GM23338 (cell line): ENCODE results near the gene DNAAF9. TPM values are rescaled to one million over a fixed set of nuclear protein-coding genes. Genes with fewer than 3 reads are reported as not detected.

Experiments
- ATAC-seq: fragments of 200-7000 bp; cut with Tn5 transposase; 3 replicates; pipeline ENCODE4 v1.9.1; 2020
- DNase-seq: peaks from one replicate; pipeline ENCODE4 v3.0.0-alpha.2; 2015; ENCODE audit warnings: low spot score
- H2AFZ ChIP-seq: fragments of 200-600 bp; sonication (generic); 2 replicates; pipeline ENCODE4 v1.8.0; 2016; ENCODE audit warnings: antibody characterized with exemption, mild to moderate bottlenecking, moderate library complexity
- H3F3A ChIP-seq: fragments of 200-600 bp; sonication (generic); replicated peaks from 2 replicates; pipeline ENCODE4 v1.8.0; 2017; ENCODE audit warnings: antibody characterized with exemption, mixed run types, low read depth
- H3K27ac ChIP-seq: fragments of 200-600 bp; sonication (generic); 2 replicates; pipeline ENCODE4 v1.6.1; 2016; ENCODE audit warnings: low read depth
- H3K27me3 ChIP-seq: fragments of 200-600 bp; sonication (generic); 2 replicates; pipeline ENCODE4 v1.8.0; 2016; ENCODE audit warnings: mild to moderate bottlenecking, mixed run types, moderate library complexity; ENCODE audit not compliant: insufficient read depth
- H3K36me3 ChIP-seq: fragments of 200-600 bp; sonication (generic); 2 replicates; pipeline ENCODE4 v1.8.0; 2016; ENCODE audit warnings: mild to moderate bottlenecking; ENCODE audit not compliant: insufficient read depth
- H3K4me1 ChIP-seq: fragments of 200-600 bp; sonication (generic); 2 replicates; pipeline ENCODE4 v1.8.0; 2016; ENCODE audit warnings: mild to moderate bottlenecking, moderate library complexity; ENCODE audit not compliant: insufficient read depth
- H3K4me2 ChIP-seq: fragments of 200-600 bp; sonication (generic); 2 replicates; pipeline ENCODE4 v1.7.1; 2017; ENCODE audit warnings: mixed run types
- H3K4me3 ChIP-seq: fragments of 200-600 bp; sonication (generic); 2 replicates; pipeline ENCODE4 v1.6.1; 2016; ENCODE audit warnings: mixed run types
- H3K79me2 ChIP-seq: fragments of 200-600 bp; sonication (generic); replicated peaks from 2 replicates; pipeline ENCODE4 v1.8.0; 2017; ENCODE audit warnings: mild to moderate bottlenecking; ENCODE audit not compliant: insufficient read depth
- H3K9me2 ChIP-seq: fragments of 200-600 bp; sonication (generic); 2 replicates; pipeline ENCODE4 v1.8.0; 2017; ENCODE audit not compliant: insufficient read depth
- H4K20me1 ChIP-seq: fragments of 200-600 bp; sonication (generic); replicated peaks from 2 replicates; pipeline ENCODE4 v1.8.0; 2017; ENCODE audit warnings: mild to moderate bottlenecking; ENCODE audit not compliant: insufficient read depth
- H3K27ac Mint-ChIP-seq: 2 replicates; pipeline ENCODE4 v1.8.0; 2020; ENCODE audit warnings: inconsistent platforms, mild to moderate bottlenecking, moderate library complexity, mixed read lengths
- H3K27me3 Mint-ChIP-seq: 3 replicates; pipeline ENCODE4 v1.8.0; 2022; ENCODE audit warnings: low read depth, mild to moderate bottlenecking, moderate library complexity, mixed read lengths, inconsistent platforms; ENCODE audit not compliant: insufficient read depth, poor library complexity
- H3K36me3 Mint-ChIP-seq: 3 replicates; pipeline ENCODE4 v1.8.0; 2021; ENCODE audit warnings: low read depth, mild to moderate bottlenecking, inconsistent platforms, moderate library complexity, mixed read lengths
- H3K4me1 Mint-ChIP-seq: 3 replicates; pipeline ENCODE4 v1.8.0; 2020; ENCODE audit warnings: mild to moderate bottlenecking, inconsistent platforms, mixed read lengths
- H3K4me3 Mint-ChIP-seq: 3 replicates; pipeline ENCODE4 v1.8.0; 2021; ENCODE audit warnings: moderate library complexity, mild to moderate bottlenecking, inconsistent platforms, mixed read lengths
- H3K9me3 Mint-ChIP-seq: 3 replicates; pipeline ENCODE4 v1.8.0; 2020; ENCODE audit warnings: moderate library complexity, mild to moderate bottlenecking, inconsistent platforms, mixed read lengths
- CREB1 ChIP-seq: fragments of 250-450 bp; sonication (Bioruptor Pico); IDR thresholded peaks from 2 replicates; pipeline ENCODE4 v1.5.0; 2020; ENCODE audit warnings: low read depth, mild to moderate bottlenecking, moderate library complexity
- CTCF ChIP-seq, 2 experiments: fragments of 200-600 bp in 1 of 2; sonication (generic) in 1 of 2; conservative IDR thresholded peaks; 2 replicates each; pipeline versions ENCODE4 v1.5.1 to v1.6.1; 2016 to 2017; ENCODE audit warnings: antibody characterized with exemption in 2 of 2, low read depth in 2 of 2, mild to moderate bottlenecking in 2 of 2, moderate library complexity in 1 of 2
- ETS1 ChIP-seq: IDR thresholded peaks from 2 replicates; pipeline ENCODE4 v1.6.1; 2016; ENCODE audit warnings: antibody characterized with exemption
- EZH2phosphoT487 ChIP-seq: fragments of 200-600 bp; sonication (generic); IDR thresholded peaks from one replicate; pipeline ENCODE4 v1.8.1; 2018; ENCODE audit warnings: antibody characterized with exemption; ENCODE audit not compliant: unreplicated experiment
- NANOG ChIP-seq: IDR thresholded peaks from 2 replicates; pipeline ENCODE4 v1.6.1; 2016; ENCODE audit warnings: antibody characterized with exemption, borderline replicate concordance
- POLR2AphosphoS5 ChIP-seq: IDR thresholded peaks from 2 replicates; pipeline ENCODE4 v1.6.1; 2016; ENCODE audit warnings: antibody characterized with exemption, low read depth
- REST ChIP-seq: IDR thresholded peaks from one replicate; pipeline ENCODE4 v1.6.1; 2018; ENCODE audit warnings: antibody characterized with exemption; ENCODE audit not compliant: unreplicated experiment
- polyA plus RNA-seq: library from polyadenylated mRNA; unstranded; fragments of >200 nt; fragmentation: Nextera tagmentation; extraction: Ambion mirVana; gene quantifications from 2 replicates; pipeline ENCODE4 v1.2.1, GENCODE V29; 2016
- total RNA-seq: library from RNA; depleted of rRNA; stranded (reverse); fragments of >200 nt; shearing (Covaris generic); gene quantifications from 2 replicates; pipeline ENCODE4 v1.2.3, GENCODE V29; 2014

Gene DNAAF9
- total and polyA plus RNA-seq, 2 experiments from 2014 or later = 2.4 to 4.8 TPM

- TF ChIP-seq CTCF (conservative IDR thresholded peaks at IDR 0.05; ENCODE audit: low read depth in 2 of 2) (no peak), POLR2AphosphoS5 (no peak), REST (no peak), CREB1 (CRISPR knock-in tag) (no peak), EZH2phosphoT487 (no peak)
Measured at GRCh38 chr20:3414122-3414521, 6.7 kb upstream of the DNAAF9 start (continued).

- peaks cover 8% of the 10 kb centered on the region for H3K9me3 Mint-ChIP-seq
- no peak for DNase-seq
- no peak overlapping the region for H3K27ac Mint-ChIP-seq
- Histone ChIP-seq H3K36me3 (no peaks in the 10 kb centered on the region), H3K9me2 (no peaks in the 10 kb centered on the region), H2AFZ (no peak overlapping the region), H4K20me1 (no peaks in the 10 kb centered on the region), H3K4me3 (no peak overlapping the region), H3K4me2 (no peak overlapping the region), H3K79me2 (no peaks in the 10 kb centered on the region), H3F3A (no peaks in the 10 kb centered on the region), H3K4me1 (no peaks in the 10 kb centered on the region), H3K27me3 (no peaks in the 10 kb centered on the region; the same call in 1 of the 2 replicates), H3K27ac (no peak overlapping the region)
- H3K36me3 Mint-ChIP-seq = peaks cover 8% of the 10 kb centered on the region; the same call in 1 of the 3 replicates
- H3K4me3 Mint-ChIP-seq = no peak overlapping the region
- no peaks in the 10 kb centered on the region for H3K4me1 Mint-ChIP-seq
- no peak for ATAC-seq
- H3K27me3 Mint-ChIP-seq = peaks cover 8% of the 10 kb centered on the region
- TF ChIP-seq EZH2phosphoT487 (no peak), CTCF (conservative IDR thresholded peaks at IDR 0.05; ENCODE audit: low read depth in 2 of 2) (no peak), NANOG (no peak), REST (no peak), ETS1 (no peak), POLR2AphosphoS5 (no peak)
Measured at GRCh38 chr20:3413393-3413889, 6.0 kb upstream of the DNAAF9 start.
